ENCODE measurements around the gene CELA2B. TPM values are rescaled to one million over a fixed set of nuclear protein-coding genes. Genes with fewer than 3 reads are reported as not detected.
"Not testable (repeated sequence)": the region's sequence is repeated elsewhere in the genome, so short reads cannot be mapped to it uniquely, and the experiment has no call there.

CELA2B gene
- total RNA-seq, 2 donors from 2014 or later: 333 to 1,481 TPM

DNA sequence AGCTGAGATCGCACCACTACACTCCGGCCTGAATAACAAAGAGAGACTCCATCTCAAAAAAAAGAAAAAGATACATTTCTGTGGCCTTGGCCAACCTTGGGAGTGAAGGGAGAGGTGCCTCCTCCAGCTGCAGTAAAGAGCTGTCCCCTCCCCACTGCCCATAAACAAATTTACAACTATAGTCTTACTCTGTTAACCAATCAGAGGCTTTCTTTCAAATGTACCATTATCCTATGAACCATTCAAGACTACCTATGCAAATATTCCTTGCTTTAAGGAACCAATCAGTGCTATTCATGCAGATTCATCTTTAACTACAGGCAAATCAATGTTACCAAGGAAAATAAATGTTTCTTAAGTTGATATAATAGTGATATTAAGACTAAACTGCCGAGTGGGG is 1.0 kb downstream of the CELA2B start:
- TF ChIP-seq, protein P1, sequence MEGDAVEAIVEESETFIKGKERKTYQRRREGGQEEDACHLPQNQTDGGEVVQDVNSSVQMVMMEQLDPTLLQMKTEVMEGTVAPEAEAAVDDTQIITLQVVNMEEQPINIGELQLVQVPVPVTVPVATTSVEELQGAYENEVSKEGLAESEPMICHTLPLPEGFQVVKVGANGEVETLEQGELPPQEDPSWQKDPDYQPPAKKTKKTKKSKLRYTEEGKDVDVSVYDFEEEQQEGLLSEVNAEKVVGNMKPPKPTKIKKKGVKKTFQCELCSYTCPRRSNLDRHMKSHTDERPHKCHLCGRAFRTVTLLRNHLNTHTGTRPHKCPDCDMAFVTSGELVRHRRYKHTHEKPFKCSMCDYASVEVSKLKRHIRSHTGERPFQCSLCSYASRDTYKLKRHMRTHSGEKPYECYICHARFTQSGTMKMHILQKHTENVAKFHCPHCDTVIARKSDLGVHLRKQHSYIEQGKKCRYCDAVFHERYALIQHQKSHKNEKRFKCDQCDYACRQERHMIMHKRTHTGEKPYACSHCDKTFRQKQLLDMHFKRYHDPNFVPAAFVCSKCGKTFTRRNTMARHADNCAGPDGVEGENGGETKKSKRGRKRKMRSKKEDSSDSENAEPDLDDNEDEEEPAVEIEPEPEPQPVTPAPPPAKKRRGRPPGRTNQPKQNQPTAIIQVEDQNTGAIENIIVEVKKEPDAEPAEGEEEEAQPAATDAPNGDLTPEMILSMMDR (IDR thresholded peaks at IDR 0.05): no peak
- no peak for TF ChIP-seq POLR2A (IDR thresholded peaks at IDR 0.05)
- Histone ChIP-seq H3K27me3 (no peaks in the 10 kb centered on the region), H3K4me3 (no peak overlapping the region), H3K27ac (peak overlapping the region; percentile 50 to 78 (median 75)), H3K4me1 (peaks cover 80% of the 10 kb centered on the region), H3K9me3 (no peaks in the 10 kb centered on the region), H3K36me3 (replicated peaks in 1 of 2; ENCODE audit: insufficient read depth in 1 of 2, low read depth in 2 of 2) (no peaks in the 10 kb centered on the region)
- 43 to 50% methylated on average over 3 of the region's 3 CpGs for WGBS, 2 donors
- DNase-seq: no peak
- intact Hi-C loops (cut with DNase I): no loop called here
- ATAC-seq: peak; percentile 49

DNA sequence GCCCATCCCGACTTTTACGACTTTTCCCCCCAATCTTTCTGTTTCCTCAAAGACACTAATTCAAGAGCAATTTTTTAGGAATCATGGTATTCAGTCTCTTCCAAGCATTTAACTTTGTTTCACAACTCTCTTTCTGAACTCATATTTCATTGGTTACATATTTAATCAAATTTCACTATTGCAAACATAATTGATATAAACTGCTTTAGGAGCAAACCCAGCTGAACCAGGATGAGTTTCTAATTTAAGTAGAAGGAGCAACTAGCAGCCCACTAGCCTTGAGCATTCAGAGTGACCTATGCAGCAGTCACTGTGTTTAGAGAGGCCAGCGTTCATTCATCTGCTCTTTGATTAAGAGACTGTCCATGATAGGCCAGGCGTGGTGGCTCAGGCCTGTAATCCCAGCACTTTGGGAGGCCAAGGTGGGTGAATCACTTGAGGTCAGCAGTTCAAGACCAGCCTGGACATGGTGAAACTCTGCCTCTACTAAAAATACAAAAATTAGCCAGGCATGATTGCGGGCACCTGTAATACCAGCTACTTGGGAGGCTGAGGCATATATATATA is 1.8 kb downstream of the CELA2B start:
- Histone ChIP-seq H3K4me1 (peaks cover 72% of the 10 kb centered on the region), H3K27me3 (no peaks in the 10 kb centered on the region), H3K36me3 (replicated peaks in 1 of 2; ENCODE audit: insufficient read depth in 1 of 2, low read depth in 2 of 2) (no peaks in the 10 kb centered on the region), H3K9me3 (no peaks in the 10 kb centered on the region), H3K4me3 (no peak overlapping the region), H3K27ac (peak overlapping the region; percentile 15 to 78 (median 73))
- TF ChIP-seq, protein P1 (IDR thresholded peaks at IDR 0.05): no peak
- TF ChIP-seq POLR2A (IDR thresholded peaks at IDR 0.05): no peak
- DNase-seq: no peak
- 40 to 42% methylated on average over 5 of the region's 5 CpGs for WGBS, 2 donors
- intact Hi-C loops (cut with DNase I): no loop called here
- no peak for ATAC-seq

DNA sequence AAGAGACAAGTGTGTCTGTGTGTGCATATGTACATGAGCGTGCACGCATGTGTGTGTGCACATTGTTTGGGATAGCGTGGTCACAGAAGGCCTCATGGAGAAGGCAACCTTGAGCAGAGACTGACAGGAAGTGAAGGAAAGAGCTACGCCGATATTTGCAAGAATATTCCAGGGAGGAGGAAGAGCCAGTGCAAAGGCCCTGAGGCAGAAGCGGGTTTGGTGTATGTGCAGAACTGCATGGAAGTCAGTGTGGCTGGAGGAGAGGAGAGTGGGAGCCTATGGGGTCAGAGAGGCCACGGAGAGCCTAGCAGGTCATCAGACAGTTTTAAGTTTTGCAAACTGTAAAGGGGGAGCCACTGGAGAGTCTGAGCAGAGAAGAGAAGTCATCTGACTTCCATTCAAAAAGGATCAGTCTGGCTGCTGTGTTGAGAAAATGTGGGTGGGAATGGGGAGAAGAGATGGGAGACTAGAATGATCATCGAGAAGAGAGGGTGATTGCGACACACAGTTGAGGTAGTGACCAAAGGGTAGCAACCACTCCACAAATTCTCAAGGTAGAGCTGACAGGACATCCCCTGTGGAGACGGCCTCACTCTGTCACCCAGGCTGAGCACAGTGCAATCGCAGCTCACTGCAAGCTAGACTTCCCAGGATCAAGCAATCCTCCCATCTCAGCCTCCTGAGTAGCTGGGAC is 3.9 kb downstream of the CELA2B start:
- H3K4me1 ChIP-seq: peaks cover 56% of the 10 kb centered on the region
- H3K27me3 ChIP-seq: no peaks in the 10 kb centered on the region
- ATAC-seq (no peak), DNase-seq (no peak)
- no peaks in the 10 kb centered on the region for H3K9me3 ChIP-seq
- TF ChIP-seq, protein P1 (IDR thresholded peaks at IDR 0.05): no peak
- TF ChIP-seq POLR2A (IDR thresholded peaks at IDR 0.05): no peak
- no peaks in the 10 kb centered on the region for H3K36me3 ChIP-seq (replicated peaks in 1 of 2; ENCODE audit: insufficient read depth in 1 of 2, low read depth in 2 of 2)
- H3K27ac ChIP-seq: peak overlapping the region in 3 of 4 donors; percentile 41 to 78 (median 75)
- intact Hi-C loops (cut with DNase I): no loop called here
- WGBS, 2 donors: 44 to 54% methylated on average over 11 of the region's 11 CpGs
- H3K4me3 ChIP-seq: no peak overlapping the region

DNA sequence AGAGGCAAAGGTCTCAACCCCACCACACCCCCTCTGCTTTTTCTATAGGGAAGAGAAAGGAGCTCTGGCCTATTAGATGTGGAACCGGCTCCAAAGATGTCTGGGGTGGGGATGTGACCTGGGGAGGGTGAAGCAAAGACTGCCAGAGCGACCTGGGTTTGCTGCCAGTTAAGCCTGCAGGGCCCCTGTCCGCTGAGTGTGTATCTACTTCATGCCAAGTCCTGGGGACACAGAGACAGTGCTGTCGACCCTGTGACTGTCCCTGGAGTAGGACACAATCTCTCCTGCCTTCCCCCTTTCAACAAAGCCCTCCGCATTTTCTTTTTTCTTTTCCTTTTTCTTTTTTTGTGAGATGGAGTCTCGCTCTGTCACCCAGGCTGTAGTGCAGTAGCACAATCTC is 6.6 kb downstream of the CELA2B start:
- peak overlapping the region in 3 of 4 donors; percentile 19 to 45 (median 21) for H3K27ac ChIP-seq
- H3K4me1 ChIP-seq: peaks cover 36% of the 10 kb centered on the region
- ATAC-seq; H3K9me3 ChIP-seq; H3K36me3 ChIP-seq (replicated peaks in 1 of 2; ENCODE audit: insufficient read depth in 1 of 2, low read depth in 2 of 2); H3K27me3 ChIP-seq; DNase-seq; intact Hi-C loops (cut with DNase I); H3K4me3 ChIP-seq: not testable (repeated sequence)
- 62 to 67% methylated on average over 6 of the region's 6 CpGs for WGBS, 2 donors

DNA sequence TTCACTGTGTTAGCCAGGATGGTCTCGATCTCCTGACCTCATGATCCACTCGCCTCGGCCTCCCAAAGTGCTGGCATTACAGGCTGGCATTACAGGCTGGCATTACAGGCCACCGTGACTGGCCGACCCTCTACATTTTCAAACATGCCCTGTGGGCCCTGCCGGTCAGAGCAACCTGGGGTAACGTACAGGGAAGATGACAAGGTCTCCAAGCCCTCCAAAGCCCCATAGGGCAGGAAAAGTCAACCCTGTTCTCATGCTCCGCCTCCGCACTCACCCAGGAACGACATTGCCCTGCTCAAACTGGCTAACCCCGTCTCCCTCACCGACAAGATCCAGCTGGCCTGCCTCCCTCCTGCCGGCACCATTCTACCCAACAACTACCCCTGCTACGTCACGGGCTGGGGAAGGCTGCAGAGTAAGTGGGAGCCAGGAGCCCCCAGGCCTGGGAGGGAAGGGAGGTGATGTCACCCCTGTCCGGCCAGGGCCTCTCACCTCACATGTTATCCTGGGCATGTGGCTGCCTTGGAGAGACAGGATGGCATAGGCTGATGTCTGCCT is 7.2 kb downstream of the CELA2B start:
- H3K9me3 ChIP-seq; H3K27me3 ChIP-seq; DNase-seq; H3K4me3 ChIP-seq; intact Hi-C loops (cut with DNase I); H3K36me3 ChIP-seq (replicated peaks in 1 of 2; ENCODE audit: insufficient read depth in 1 of 2, low read depth in 2 of 2); ATAC-seq: not testable (repeated sequence)
- peaks cover 30% of the 10 kb centered on the region for H3K4me1 ChIP-seq
- 65 to 80% methylated on average over 10 to 16 of the region's 16 CpGs for WGBS, 2 donors
- peak overlapping the region in 3 of 4 donors; percentile 2 to 45 (median 21) for H3K27ac ChIP-seq
